Smooth muscle cell (in vitro differentiated cells): ENCODE measurements around the gene MAGEA2. TPM values are rescaled to one million over a fixed set of nuclear protein-coding genes. Genes with fewer than 3 reads are reported as not detected.
"Not testable (repeated sequence)": the region's sequence is repeated elsewhere in the genome, so short reads cannot be mapped to it uniquely, and the experiment has no call there.

ENCODE experiments used
- DNase-seq: peaks from one replicate; lab custom pipeline; 2025; ENCODE audit not compliant: unreplicated experiment; lab: John Stamatoyannopoulos, UW
- H2AFZ ChIP-seq: fragments of 200-600 bp; sonication (generic); 2 replicates; pipeline ENCODE4 v1.6.0; 2016; ENCODE audit warnings: antibody characterized with exemption, low read depth, mild to moderate bottlenecking
- H3F3A ChIP-seq: fragments of 200-600 bp; sonication (generic); 2 replicates; pipeline ENCODE4 v1.6.0; 2017; ENCODE audit warnings: antibody characterized with exemption, low read depth
- H3K27ac ChIP-seq: fragments of 200-600 bp; sonication (generic); 2 replicates; pipeline ENCODE4 v1.5.1; 2016; ENCODE audit warnings: low read depth, mild to moderate bottlenecking
- H3K27me3 ChIP-seq: fragments of 200-600 bp; sonication (generic); 2 replicates; pipeline ENCODE4 v1.6.1; 2016; ENCODE audit warnings: low read depth, mild to moderate bottlenecking
- H3K36me3 ChIP-seq: fragments of 200-600 bp; sonication (generic); 2 replicates; pipeline ENCODE4 v1.5.1; 2016; ENCODE audit warnings: low read depth
- H3K4me1 ChIP-seq: fragments of 200-600 bp; sonication (generic); 2 replicates; pipeline ENCODE4 v1.5.1; 2016; ENCODE audit warnings: low read depth
- H3K4me2 ChIP-seq: fragments of 200-600 bp; sonication (generic); 2 replicates; pipeline ENCODE4 v1.6.0; 2016; ENCODE audit warnings: mild to moderate bottlenecking
- H3K4me3 ChIP-seq: fragments of 200-600 bp; sonication (generic); 2 replicates; pipeline ENCODE4 v1.5.1; 2016; ENCODE audit warnings: mild to moderate bottlenecking
- H3K79me2 ChIP-seq: fragments of 200-600 bp; sonication (generic); 2 replicates; pipeline ENCODE4 v1.6.0; 2016; ENCODE audit warnings: low read depth, mild to moderate bottlenecking
- H3K9ac ChIP-seq: fragments of 200-600 bp; sonication (generic); 2 replicates; pipeline ENCODE4 v1.6.0; 2016; ENCODE audit warnings: low read depth
- H3K9me3 ChIP-seq: fragments of 200-600 bp; sonication (generic); replicated peaks from 2 replicates; pipeline ENCODE4 v1.5.1; 2016; ENCODE audit warnings: low read depth
- H4K20me1 ChIP-seq: fragments of 200-600 bp; sonication (generic); 2 replicates; pipeline ENCODE4 v1.6.0; 2016; ENCODE audit warnings: low read depth
- WGBS: methylation state at CpG from one replicate; pipeline ENCODE4 v1.1.7; 2016; ENCODE audit warnings: low lambda C conversion rate; 5-methylcytosine and 5-hydroxymethylcytosine counted together
- polyA plus RNA-seq: library from polyadenylated mRNA; unstranded; fragments of >200 nt; fragmentation: Nextera tagmentation; extraction: Ambion mirVana; gene quantifications from 2 replicates; pipeline ENCODE4 v1.2.1, GENCODE V29; 2016
- total RNA-seq: library from RNA; depleted of rRNA; stranded (reverse); fragments of >200 nt; gene quantifications from 2 replicates; pipeline ENCODE4 v1.2.3, GENCODE V29; 2014

MAGEA2 gene
- total and polyA plus RNA-seq, 2 experiments from 2014 or later, result not detected

DNA sequence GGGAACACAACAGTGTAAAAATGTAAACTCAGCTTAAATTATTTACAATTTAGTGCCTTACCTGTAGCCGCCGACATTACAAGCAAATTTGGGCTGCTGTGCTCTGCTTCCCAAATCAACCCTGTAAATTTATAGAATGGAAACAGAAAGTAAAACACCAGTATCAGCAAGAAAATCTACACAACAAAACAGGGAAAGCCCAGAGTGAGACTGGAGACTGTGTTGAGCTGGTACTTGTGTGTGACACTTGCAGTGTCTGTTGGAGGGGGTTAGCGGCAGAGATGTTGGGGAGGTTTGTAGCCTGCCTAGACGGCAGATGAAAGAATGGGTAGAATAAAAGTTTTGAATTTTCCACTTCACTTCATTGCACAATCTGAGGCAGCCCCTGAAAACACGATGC, 40.4 kb downstream of the MAGEA2 start:
- H3K27ac ChIP-seq, H3K9me3 ChIP-seq, H3K36me3 ChIP-seq, H4K20me1 ChIP-seq, H3K4me1 ChIP-seq, H3K4me3 ChIP-seq, H3K9ac ChIP-seq, H3K4me2 ChIP-seq, DNase-seq, H3F3A ChIP-seq, H2AFZ ChIP-seq, H3K79me2 ChIP-seq, H3K27me3 ChIP-seq: not testable (repeated sequence)
- no CpG with 5 or more reads among the region's 5 CpGs for WGBS

DNA sequence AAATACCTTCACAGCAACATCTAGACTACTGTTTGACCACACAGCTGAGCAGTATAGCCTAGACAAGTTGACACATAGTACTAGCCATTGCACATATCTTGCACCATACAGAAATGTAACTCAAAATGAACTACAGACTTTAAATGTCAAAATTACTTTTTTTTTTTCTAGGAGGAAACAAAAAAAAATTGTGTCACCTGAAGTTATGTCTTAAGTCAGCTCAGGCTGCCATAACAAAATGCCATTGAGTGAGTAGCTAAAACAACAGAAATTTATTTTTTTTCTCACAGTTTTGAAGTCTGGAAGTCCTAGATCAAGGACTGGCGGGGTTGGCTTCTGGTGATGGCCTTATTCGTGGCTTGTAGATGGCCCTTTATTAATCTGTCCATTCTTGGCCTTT, 44.5 kb downstream of the MAGEA2 start, which contains the start of gene CSAG2:
TSS of gene CSAG2 (minus strand) at position 101 of the 400 bp plus-strand sequence. CDS start 161 bp downstream, outside the sequence.
- H2AFZ ChIP-seq, DNase-seq, H4K20me1 ChIP-seq, H3K27ac ChIP-seq, H3F3A ChIP-seq, H3K9ac ChIP-seq, H3K79me2 ChIP-seq, H3K4me1 ChIP-seq, H3K27me3 ChIP-seq, H3K36me3 ChIP-seq, H3K9me3 ChIP-seq, H3K4me2 ChIP-seq, H3K4me3 ChIP-seq: not testable (repeated sequence)
- no CpG with 5 or more reads among the region's 2 CpGs for WGBS

DNA sequence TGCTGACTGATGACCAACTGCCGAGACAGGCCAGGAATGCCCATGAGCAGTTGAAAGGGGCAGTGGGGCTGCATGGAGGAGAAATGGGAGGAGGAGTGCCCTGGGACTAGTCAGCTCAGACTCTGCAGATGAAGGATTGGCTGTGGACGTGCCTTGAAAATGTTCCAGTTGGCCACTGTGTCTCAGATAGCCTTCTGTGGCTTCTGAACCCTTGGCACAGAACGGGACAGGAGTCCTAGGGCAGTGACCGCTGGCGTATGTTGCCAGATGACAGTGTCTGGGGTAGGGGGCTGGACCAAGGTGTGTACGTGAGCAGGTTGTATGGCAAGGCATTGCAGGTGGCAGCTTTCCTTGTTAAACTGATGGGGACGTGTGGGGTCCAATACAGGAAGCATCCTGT, 47.1 kb downstream of the MAGEA2 start:
- H3K4me1 ChIP-seq, H3K9me3 ChIP-seq, H4K20me1 ChIP-seq, H2AFZ ChIP-seq, H3K27me3 ChIP-seq, H3K79me2 ChIP-seq, H3K36me3 ChIP-seq, H3F3A ChIP-seq, H3K4me3 ChIP-seq, DNase-seq, H3K27ac ChIP-seq, H3K4me2 ChIP-seq, H3K9ac ChIP-seq: not testable (repeated sequence)
- WGBS, result 90% methylated on average over 4 of the region's 7 CpGs

DNA sequence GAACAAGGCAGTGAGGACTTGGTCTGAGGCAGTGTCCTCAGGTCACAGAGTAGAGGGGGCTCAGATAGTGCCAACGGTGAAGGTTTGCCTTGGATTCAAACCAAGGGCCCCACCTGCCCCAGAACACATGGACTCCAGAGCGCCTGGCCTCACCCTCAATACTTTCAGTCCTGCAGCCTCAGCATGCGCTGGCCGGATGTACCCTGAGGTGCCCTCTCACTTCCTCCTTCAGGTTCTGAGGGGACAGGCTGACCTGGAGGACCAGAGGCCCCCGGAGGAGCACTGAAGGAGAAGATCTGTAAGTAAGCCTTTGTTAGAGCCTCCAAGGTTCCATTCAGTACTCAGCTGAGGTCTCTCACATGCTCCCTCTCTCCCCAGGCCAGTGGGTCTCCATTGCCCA, 53.3 kb downstream of the MAGEA2 start:
- DNase-seq, result not testable (repeated sequence)

More for the DNA sequence above, 53.3 kb downstream of the MAGEA2 start:
- H3K4me3 ChIP-seq, H3K27ac ChIP-seq, H3F3A ChIP-seq, H3K4me2 ChIP-seq, H2AFZ ChIP-seq, H3K9me3 ChIP-seq, H3K79me2 ChIP-seq, H3K4me1 ChIP-seq, H3K9ac ChIP-seq, H3K27me3 ChIP-seq, H3K36me3 ChIP-seq, H4K20me1 ChIP-seq: not testable (repeated sequence)
- 84% methylated on average over 4 of the region's 5 CpGs for WGBS

Other genes with a start within 250 kb of the MAGEA2 start
- 2.6 and 2.7 TPM in 2 replicates for gene GABRQ, start 115.9 kb downstream of the MAGEA2 start, total RNA-seq
- 1.3 and 1.7 TPM in 2 replicates for gene GABRQ, start 115.9 kb downstream of the MAGEA2 start, polyA plus RNA-seq
- not detected in 2 replicates for gene MAGEA3, start 55.0 kb downstream of the MAGEA2 start, total RNA-seq
- not detected in 2 replicates for gene MAGEA3, start 55.0 kb downstream of the MAGEA2 start, polyA plus RNA-seq
- gene CSAG2, start 44.6 kb downstream of the MAGEA2 start, total RNA-seq, result not detected in 2 replicates
- not detected in 2 replicates for gene CSAG2, start 44.6 kb downstream of the MAGEA2 start, polyA plus RNA-seq
- gene MAGEA2B, start 39.2 kb downstream of the MAGEA2 start, total RNA-seq, result not detected in 2 replicates
- gene MAGEA2B, start 39.2 kb downstream of the MAGEA2 start, polyA plus RNA-seq, result 0.54 TPM in 1 of 2 replicates, not detected in the other
- gene CSAG1, start 20.1 kb downstream of the MAGEA2 start, total RNA-seq, result not detected in 2 replicates
- not detected in 2 replicates for gene CSAG1, start 20.1 kb downstream of the MAGEA2 start, polyA plus RNA-seq
- not detected in 2 replicates for gene MAGEA12, start 20.1 kb downstream of the MAGEA2 start, total RNA-seq
- gene MAGEA12, start 20.1 kb downstream of the MAGEA2 start, polyA plus RNA-seq, result not detected in 2 replicates
- gene CSAG3, start 5.4 kb upstream of the MAGEA2 start, total RNA-seq, result not detected in 2 replicates
- 0.32 TPM in 1 of 2 replicates, not detected in the other for gene CSAG3, start 5.4 kb upstream of the MAGEA2 start, polyA plus RNA-seq
- gene MAGEA6, start 15.8 kb upstream of the MAGEA2 start, total RNA-seq, result not detected in 2 replicates
- not detected in 2 replicates for gene MAGEA6, start 15.8 kb upstream of the MAGEA2 start, polyA plus RNA-seq
- 58.3 and 62.1 TPM in 2 replicates for gene CETN2, start 76.9 kb upstream of the MAGEA2 start, total RNA-seq
- gene CETN2, start 76.9 kb upstream of the MAGEA2 start, polyA plus RNA-seq, result 42.9 and 60.7 TPM in 2 replicates
- 20.5 and 20.9 TPM in 2 replicates for gene NSDHL, start 77.2 kb upstream of the MAGEA2 start, total RNA-seq
- 34.1 and 36.4 TPM in 2 replicates for gene NSDHL, start 77.2 kb upstream of the MAGEA2 start, polyA plus RNA-seq
- gene ZNF185, start 144.2 kb upstream of the MAGEA2 start, total RNA-seq, result 11.8 and 12.3 TPM in 2 replicates
- 7.2 and 17.5 TPM in 2 replicates for gene ZNF185, start 144.2 kb upstream of the MAGEA2 start, polyA plus RNA-seq
- not detected in 2 replicates for gene PNMA5, start 240.3 kb upstream of the MAGEA2 start, total RNA-seq
- not detected in 2 replicates for gene PNMA5, start 240.3 kb upstream of the MAGEA2 start, polyA plus RNA-seq